ENCODE results near the gene PLGLB2. TPM values are rescaled to one million over a fixed set of nuclear protein-coding genes. Genes with fewer than 3 reads are reported as not detected.

PLGLB2 gene
- total RNA-seq: 0.76 and 2.7 TPM in 2 replicates

GRCh38 chr2:87747791-87748190 lies at the start of gene PLGLB2:
PLGLB2 (plus strand) TSS chr2:87748087; CDS start chr2:87748154, 67 bp downstream.

Other genes starting within 250 kb of the PLGLB2 start
- 0.98 and 2.0 TPM in 2 replicates for gene RGPD2, start 77.7 kb downstream of the PLGLB2 start, total RNA-seq